HG02759 (cell line): ENCODE measurements around the gene ZNF394.

Experiments used
- ATAC-seq: cut with Tn5 transposase; IDR thresholded peaks from one replicate; pipeline ENCODE4 v1.9.1; 2021; ENCODE audit warnings: mild to moderate bottlenecking, moderate library complexity; ENCODE audit not compliant: unreplicated experiment

ZNF394 gene

GRCh38 chr7:99497766-99498545 lies 2.1 kb downstream of the ZNF394 start:
- ATAC-seq = no peak

- no peak for ATAC-seq
These were observed 6.3 kb downstream of the ZNF394 start for GRCh38 chr7:99493823-99494222.

GRCh38 chr7:99490878-99491277 lies 9.2 kb downstream of the ZNF394 start:
- ATAC-seq = no peak

GRCh38 chr7:99489235-99489634 lies 10.8 kb downstream of the ZNF394 start:
- ATAC-seq = no peak

- no peak for ATAC-seq
These were observed 15.0 kb downstream of the ZNF394 start for GRCh38 chr7:99485094-99485493.

GRCh38 chr7:99478464-99479440 lies 21.3 kb downstream of the ZNF394 start:
- no peak for ATAC-seq

- no peak for ATAC-seq
These were observed 24.0 kb downstream of the ZNF394 start for GRCh38 chr7:99476107-99476506.

GRCh38 chr7:99473315-99473596 lies 26.8 kb downstream of the ZNF394 start:
- peak; percentile 10 for ATAC-seq

- ATAC-seq = peak; percentile 96
These were observed 27.3 kb downstream of the ZNF394 start, which contains the start of gene ZNF789 for GRCh38 chr7:99472561-99473314. Gene ZNF789 (plus strand): TSS chr7:99472890. CDS start chr7:99476457, 3,567 bp downstream.

GRCh38 chr7:99469381-99470065 lies 30.6 kb downstream of the ZNF394 start:
- ATAC-seq = no peak

GRCh38 chr7:99468336-99468918 lies 31.7 kb downstream of the ZNF394 start:
- no peak for ATAC-seq

- peak; percentile 12 for ATAC-seq
These were observed 34.7 kb downstream of the ZNF394 start for GRCh38 chr7:99465421-99465768.

GRCh38 chr7:99461221-99461620 lies 38.9 kb downstream of the ZNF394 start:
- no peak for ATAC-seq

- ATAC-seq = no peak
These were observed 39.4 kb downstream of the ZNF394 start for GRCh38 chr7:99460651-99461050.

- no peak for ATAC-seq
These were observed 41.0 kb downstream of the ZNF394 start for GRCh38 chr7:99459087-99459486.

GRCh38 chr7:99457650-99458493 lies 42.2 kb downstream of the ZNF394 start:
- ATAC-seq = no peak

GRCh38 chr7:99457050-99457649 lies 42.9 kb downstream of the ZNF394 start:
- ATAC-seq = no peak

GRCh38 chr7:99456288-99456687 lies 43.8 kb downstream of the ZNF394 start:
- no peak for ATAC-seq

GRCh38 chr7:99455874-99456273 lies 44.2 kb downstream of the ZNF394 start:
- no peak for ATAC-seq
